NCI-H1694 (cell line): ENCODE data around the gene ZNF3.
A peak's percentile ranks its signal among the peaks of the same experiment; 100 is the strongest.

Source experiments
- DNase-seq: peaks from one replicate; lab custom pipeline; 2025; lab: John Stamatoyannopoulos, UW

The ZNF3 gene

DNA sequence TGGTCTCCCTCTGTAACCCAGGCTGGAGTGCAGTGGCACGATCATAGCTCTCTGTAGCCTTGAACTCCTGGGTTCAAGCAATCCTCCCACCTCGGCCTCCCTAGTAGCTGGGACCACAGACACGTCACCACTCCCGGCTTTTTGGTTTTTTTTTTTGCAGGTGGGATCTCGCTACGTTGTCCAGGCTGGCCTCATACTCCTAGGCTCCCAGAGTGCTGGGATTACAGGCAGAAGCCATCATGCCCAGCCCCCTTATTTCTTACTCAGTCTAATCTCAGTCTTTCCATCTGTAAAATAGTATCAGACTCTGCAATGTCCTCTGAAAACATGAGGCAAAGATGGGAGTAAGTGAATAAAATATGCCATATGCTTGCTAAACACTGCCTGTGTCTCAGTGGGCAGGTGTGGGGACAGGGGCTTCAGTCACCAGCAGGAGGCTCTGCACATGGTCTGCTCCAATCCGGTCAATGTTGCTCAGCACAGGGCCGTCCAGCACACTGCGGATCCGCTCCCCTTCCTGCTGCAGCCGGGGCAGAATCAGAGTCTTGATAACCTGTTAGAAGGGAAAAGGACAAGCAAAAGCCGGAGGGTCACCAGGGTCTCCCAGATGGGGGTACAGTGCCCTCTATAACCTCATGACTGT lies 28.1 kb upstream of the ZNF3 start:
- no peak for DNase-seq

DNA sequence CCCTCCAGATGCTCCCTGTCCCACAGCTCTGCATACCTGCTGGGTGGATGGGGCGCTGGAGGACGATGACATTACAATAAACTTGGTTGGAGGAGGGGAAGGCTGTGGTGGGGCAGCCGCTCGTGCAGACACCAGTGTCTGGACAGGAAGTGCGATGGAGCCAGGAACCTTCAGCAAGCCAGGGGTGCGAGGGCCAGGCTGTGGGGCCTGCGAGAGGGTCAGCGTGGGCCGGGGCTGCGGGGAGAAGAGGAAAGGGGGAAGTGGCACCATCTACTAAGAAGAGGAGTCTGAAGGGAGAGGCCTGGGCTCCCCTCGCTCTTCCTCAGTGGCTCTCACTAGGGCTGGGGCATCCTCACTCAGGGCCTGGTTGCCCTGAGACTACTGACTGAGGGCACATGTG lies 26.4 kb upstream of the ZNF3 start:
- no peak for DNase-seq

DNA sequence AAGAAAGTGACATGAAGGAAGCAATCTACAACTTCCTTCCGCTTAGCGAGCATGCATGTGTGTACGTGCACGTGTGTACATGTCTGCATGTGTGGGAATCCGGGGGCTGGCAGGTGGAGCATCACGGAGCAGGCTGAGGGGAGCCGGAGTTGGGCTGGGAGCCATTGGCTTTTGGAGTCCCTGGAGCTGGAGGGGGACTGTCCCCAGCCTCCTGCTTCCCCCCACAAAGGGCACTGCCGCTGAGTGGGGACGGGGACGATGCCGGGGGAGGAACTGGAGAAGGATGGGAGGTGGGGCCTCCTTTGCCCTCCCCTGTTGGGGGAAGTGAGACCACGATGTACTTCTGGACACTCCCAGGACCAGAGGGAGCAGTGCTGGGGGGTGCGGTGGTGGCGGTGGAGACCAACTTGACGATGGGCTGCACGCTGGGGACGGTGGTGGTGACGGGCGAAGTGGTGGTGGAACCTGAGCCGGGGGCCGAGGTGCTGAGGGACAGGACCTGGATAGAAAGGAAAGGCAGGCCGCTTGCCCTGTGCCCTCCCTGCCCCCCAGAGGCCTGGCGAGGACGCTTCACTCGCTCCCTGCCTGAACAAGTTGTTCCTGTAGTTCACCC lies 25.7 kb upstream of the ZNF3 start:
- no peak for DNase-seq

DNA sequence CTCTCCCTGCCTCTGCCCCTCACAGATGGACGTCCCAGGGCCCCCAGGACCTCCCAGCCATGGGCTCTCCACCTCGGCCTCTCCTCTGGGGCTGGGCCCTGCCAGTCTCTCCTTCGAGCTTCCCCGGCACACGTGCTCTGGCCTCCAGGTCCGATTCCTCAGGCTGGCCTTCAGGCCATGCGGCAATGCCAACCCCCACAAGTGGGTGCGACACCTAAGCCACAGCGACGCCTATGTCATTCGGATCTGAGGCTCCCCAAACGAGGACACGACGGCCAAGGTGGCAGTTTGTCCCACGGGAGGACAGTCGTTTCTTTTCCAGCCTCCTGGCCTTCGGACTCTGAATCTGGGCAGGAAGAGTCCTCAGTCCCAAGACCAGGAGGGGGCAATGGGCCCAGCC lies 25.1 kb upstream of the ZNF3 start:
- DNase-seq, result no peak

DNA sequence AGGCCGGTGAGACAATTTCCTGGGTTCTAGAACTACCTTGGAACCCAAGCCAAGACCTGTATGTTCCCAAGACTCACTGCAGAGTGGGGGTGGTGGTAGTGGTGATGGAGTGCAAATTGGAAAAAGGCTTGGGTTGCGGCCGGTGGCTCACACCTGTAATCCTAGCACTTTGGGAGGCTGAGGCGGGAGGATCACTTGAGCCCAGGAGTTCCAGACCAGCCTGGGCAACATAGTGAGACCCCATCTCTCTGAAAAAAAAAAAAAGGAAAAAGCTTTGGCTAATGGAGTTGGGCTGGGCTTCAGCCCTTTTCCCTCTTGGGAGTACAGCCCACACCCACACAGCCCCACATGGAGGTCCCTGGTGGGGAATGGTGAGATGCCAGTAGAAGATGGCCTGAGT lies 24.0 kb upstream of the ZNF3 start:
- DNase-seq, result no peak

DNA sequence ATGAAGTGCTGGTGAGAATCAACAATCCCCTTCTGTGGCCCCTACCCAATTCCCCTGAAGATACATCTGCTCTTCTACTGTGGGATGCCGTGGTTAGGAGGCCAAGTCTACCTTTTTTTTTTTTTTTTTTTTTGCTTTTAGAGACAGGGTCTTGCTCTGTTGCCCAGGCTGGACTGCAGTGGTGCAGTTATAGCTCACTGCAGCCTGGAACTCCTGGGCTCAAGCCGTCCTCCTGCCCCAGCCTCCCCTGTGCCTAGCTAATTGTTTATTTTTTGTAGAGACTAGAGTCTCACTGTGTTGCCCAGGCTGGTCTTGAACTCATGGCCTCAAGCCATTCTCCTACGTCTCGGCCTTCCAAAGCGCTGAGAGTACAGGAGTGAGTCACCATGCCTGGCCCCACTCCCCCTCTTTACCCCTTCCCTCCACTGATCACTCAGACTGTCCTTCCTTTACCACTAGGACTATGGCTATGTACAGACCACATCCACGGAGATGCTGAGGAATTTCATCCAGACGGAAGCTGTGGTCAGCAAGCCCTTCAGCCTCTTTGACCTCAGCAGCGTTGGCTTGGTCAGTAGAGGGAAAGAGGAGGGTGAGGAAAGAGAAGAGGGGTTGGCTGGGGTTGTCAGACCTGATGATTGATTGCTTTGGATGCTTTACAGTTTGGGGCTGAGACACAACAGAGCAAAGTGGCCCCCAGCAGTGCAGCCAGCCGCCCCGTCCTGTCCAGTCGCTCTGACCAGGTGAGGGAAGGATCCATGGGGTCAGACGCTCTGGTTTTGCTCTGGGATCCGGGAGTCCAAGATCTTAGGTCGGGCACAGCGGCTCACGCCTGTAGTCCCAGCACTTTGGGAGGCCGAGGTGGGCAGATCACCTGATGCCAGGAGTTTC lies 21.7 kb upstream of the ZNF3 start:
- no peak for DNase-seq

DNA sequence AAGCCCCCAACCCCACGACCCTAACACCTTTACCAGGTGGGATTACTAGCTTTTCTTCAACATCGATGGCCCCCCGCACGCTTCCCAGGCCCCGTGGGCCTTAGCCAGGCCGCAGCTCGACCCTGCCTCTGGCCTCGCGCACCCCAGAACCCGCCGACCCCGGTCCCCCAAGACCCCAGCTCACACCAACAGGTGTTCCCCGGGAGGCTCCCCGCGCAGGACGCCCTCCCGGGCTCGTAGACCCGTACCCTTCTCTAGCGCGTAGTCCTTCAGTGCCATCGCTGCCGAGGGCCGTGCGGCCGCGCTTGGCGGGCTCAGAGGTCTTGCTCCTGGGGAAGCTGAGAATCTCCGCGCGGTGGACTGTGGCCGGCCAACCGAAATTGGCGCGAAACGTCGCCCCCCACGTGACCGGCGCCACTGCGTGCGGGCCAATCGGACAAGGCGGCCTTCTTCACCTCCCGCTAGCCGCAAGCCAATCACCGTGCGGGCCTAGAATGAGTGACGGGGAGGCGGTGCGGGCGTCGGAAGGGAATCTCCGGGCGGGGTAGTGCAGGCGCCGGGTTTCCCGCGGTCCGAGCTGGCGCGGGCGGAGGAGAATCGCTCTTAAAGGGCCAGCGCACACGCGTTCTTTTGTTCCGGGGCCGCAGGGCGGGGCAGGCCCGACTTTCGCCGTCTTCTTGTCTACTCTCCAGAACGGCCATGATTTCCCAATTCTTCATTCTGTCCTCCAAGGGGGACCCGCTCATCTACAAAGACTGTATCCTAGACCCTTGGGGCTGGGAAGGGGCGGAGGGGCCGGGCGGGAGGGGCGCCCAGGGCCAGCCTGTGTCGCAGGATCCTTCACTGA lies 19.7 kb upstream of the ZNF3 start, which contains the start of the genes AP4M1 and MCM7:
TSS of gene AP4M1 (plus strand) at position 628 of the 847 bp plus-strand sequence. CDS start at position 700, 72 bp downstream.
TSS of gene MCM7 (minus strand) at position 382 of the 847 bp plus-strand sequence. CDS start at position 279, 103 bp downstream.
- DNase-seq, result peak; percentile 94

DNA sequence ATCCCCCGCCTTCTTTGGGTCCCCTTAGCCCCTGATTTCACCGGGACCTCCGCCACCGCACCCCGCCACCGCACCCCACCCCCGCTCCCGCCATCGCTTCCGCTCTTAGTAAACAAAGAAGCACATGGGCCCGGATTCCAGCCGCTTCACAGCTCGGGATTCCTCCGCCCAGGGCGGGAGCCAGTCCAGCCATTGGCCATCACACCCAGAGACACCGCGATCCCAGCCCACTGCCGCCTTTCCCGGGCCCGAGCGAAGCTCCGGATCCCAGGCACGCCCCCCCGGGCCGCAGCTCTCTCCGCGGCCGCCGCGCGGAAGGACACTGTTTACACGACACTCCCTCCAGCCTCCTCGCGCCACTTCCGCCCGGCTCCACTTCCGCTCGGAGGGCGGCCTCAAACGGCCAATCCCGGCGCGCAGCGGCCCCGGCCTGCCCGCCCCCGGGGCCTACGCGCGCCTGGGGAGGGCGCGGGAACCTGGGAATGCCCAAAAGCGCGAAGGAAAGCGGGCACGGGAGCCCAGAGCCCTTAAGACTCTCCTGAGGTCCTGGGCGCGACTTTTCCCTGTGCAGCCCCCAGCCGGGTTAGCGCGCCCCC lies 19.0 kb upstream of the ZNF3 start:
- peak; percentile 87 for DNase-seq

DNA sequence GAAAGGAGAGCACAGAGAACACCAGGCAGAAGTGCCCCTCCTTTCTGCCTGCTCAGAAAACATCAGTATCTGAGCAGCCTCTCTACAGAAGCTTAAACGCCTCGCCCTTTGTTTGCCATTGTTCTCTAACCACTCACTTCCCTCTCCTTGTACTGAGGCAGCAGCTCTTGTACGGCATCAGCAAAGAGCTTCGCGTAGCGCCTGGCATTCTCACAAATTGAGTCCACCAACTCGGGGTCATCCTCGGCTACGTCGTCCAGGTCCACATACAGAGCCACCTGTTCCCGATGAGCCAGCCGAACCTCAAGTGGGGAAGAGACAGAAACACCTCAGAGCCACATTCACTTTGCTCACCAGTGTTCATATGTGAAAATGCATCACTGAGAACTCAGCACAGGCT lies 17.9 kb upstream of the ZNF3 start:
- DNase-seq, result no peak

DNA sequence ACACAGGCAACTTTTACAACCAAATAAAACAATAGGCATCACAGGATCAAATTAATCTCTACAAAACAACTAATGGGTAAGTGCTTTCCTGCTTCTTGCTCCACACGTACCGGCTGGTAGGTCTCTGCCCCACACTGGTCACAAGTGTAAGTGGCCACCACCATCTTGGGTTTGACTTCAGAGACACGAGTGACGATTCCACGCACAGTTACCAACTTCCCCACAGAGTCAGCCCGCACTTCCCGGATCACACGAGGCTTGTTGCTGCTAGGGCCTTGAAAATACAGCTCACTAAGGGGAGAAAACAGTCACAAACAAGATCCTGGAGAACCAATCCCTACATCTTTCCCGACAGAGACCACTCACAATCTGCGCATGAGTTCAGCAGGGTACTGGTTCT lies 17.4 kb upstream of the ZNF3 start:
- no peak for DNase-seq

DNA sequence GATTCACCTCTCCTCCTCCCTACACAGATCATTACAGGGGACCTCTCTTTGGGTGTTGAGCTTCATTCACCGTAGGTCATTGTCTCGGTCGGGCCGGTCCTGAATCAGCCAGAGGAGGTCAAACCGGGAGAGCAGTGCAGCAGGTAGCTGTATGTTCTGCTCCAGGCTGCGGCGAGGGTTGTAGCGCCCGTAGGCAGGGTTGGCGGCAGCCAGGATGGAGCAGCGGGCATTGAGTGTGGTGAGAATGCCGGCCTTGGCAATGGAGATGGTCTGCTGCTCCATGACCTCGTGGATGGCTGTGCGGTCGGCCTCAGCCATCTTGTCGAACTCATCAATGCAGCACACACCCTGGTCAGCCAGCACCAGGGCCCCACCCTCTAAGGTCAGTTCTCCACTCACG lies 14.2 kb upstream of the ZNF3 start:
- DNase-seq, result no peak

DNA sequence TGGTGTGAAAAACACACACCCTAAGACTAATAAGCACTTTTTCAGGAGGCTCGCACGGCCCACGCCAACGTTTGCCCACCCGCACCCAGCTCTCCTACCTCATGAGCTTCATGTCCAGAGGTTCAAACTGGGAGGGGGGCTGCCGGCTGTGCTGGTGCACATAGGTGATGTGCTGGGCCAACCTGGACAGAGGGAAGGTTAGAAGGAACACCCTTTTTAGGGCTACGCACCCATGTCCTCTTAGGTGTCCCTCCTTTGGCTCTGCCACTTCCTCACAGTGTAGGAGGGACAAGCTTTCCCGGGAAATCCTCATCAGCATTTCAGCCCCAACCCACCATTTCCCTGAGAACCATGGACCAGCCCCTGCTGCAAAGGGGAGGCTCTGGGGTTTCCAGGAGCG lies 13.8 kb upstream of the ZNF3 start:
- DNase-seq, result no peak

DNA sequence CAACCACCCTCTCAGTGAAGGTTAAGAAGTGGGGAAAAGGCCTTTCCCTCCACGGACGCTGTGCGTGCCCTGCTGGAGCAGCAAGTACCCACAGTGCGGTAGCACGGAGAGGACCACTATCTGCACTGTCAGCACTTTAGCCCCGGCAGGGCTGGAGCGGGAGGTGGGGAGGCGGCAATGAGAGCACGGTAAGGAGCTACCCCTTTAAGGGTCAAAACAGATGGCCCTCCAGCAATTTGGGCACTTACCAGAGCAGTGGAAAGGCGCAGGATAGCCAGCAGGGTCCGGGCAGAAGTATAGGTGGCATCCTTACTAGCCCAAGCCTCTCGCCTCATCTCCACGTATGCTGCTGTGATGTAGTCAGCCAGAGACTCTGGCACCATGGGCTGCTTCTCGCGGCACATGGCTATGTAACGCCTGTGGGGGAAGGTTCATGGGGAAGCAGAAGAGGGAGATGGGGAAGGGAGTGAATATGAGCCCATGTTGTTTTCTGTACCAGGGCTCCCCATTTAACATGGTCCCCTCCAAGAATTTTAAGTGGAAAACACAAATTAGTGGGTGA lies 12.5 kb upstream of the ZNF3 start:
- DNase-seq, result no peak

DNA sequence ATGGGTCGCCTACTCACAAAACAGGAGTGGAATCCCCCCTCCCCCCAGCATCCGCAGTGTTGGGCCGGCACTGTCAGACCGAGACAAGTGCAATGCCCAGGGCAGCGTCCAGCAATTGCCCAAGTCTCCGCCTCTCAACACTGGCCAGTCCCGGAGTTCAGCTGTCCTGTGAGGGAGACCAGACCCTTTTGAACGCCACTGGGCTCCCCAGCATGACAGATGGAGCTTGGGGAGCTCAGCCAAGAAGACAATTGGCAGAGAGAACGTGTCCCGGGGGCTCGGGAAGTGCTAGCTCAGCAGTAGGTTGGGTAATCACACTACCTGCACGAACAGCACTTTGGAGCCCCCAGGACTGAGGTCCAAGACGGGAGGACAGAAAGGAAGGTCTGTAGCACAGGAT lies 12.0 kb upstream of the ZNF3 start:
- DNase-seq, result no peak

DNA sequence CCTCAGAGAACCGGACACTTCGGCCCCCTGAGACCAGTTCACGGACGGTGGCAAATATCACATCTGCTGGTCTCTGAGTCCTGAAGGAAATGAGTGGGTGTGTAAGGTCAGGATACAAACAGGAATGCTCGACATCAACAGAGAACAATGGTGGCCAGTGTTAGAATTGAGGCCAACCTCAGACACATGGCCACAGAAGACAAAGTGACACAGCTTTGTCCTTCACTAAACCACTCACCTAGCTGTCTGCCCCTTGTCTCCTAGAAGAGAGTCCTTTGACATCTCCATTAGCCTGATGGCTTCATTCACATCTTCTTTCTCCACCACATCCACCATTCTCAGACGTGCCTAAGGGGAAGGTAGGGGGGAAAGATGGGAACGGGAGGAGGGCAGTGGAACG lies 11.5 kb upstream of the ZNF3 start:
- DNase-seq, result no peak

DNA sequence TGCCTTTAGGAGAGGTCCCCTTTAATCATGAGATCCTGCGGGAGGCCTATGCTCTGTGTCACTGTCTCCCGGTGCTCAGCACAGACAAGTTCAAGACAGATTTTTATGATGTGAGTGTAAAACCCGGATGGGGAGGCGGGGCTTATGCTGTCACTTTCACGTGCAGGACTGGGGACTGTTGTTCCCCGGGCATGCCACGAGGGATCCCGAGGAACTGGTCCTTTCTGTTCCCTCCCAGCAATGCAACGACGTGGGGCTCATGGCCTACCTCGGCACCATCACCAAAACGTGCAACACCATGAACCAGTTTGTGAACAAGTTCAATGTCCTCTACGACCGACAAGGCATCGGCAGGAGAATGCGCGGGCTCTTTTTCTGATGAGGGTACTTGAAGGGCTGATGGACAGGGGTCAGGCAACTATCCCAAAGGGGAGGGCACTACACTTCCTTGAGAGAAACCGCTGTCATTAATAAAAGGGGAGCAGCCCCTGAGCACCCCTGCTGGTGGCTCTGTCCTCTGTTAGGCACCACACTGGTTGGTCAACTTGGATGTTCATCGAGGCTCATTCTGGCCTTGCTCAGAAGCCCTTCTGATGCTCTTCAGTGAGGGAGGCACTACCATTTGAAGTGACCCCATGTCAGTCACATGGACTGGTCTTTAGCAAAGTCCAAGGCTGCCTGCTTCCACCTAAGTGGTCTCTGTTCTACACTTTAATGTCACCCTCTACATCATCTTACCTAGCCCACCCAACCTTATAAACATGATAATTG lies 10.1 kb upstream of the ZNF3 start:
- no peak for DNase-seq

DNA sequence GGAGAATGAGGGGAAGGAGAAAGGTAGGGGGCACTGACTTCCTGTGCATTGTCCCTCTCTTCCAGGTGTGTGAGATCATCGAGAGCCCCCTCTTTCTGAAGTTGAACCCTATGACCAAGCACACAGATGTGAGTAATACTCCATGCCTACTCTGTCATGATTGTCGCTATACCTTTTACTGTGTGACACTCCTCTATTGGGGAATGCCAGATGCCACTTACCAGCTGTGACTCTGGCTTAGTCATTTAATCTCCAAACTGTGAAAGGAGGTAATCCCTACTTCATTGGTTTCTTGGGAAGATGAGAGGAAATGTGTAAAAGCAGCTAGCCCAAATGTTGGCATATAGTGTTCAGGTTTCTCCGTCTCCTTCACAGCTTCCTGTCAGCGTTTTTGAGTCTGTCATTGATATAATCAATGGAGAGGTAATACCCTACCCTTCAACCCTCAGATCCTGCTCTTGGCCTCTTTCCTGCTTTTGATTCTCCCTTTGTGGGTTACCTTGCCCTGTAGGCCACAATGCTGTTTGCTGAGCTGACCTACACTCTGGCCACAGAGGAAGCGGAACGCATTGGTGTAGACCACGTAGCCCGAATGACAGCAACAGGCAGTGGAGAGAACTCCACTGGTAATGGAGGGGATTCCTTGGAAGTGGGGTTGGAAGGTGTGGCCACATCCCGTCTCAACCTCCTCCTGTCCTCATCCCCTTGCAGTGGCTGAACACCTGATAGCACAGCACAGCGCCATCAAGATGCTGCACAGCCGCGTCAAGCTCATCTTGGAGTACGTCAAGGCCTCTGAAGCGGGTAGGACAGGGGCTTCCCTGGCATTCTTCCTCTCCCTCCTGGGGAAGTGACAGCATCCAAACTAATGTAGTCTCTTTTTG lies 9.2 kb upstream of the ZNF3 start:
- DNase-seq, result no peak

DNA sequence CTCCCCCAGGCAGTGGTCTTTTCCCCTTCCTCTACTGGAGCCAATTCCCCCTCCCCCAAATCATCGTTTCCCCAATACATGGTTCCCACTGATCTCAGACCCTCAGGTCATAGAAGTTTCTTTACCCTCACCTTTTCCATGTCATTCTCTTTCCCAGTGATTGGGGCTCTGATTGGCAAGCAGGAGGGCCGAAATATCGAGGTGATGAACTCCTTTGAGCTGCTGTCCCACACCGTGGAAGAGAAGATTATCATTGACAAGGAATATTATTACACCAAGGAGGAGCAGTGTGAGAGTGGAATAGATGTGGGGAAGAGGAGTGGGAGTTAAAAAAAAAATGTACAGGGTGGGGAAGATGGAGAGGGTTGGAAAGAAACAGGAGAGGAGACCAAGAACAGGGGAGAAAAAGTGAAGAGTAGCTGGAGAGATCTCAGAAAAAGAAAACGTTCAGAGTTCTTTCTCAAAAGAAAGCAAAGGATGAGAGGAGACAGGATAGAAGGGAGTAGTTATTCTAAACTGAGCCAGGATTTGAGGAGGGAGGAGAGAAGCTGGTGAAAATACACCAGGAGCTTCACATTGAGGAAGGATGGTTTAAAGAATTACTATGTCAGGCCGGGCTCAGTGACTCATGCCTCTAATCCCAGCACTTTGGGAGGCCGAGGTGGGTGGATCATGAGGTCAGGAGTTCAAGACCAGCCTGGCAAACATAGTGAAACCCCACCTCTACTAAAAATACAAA lies 8.1 kb upstream of the ZNF3 start:
- DNase-seq, result no peak
